ENCODE data around the gene BCAS1.

- TF ChIP-seq POLR2AphosphoS5 (IDR thresholded peaks at IDR 0.05; ENCODE audit: low read depth) (no peak), CTCF (IDR thresholded peaks at IDR 0.05; ENCODE audit: insufficient read depth, low read length) (no peak), REST (IDR thresholded peaks at IDR 0.05; ENCODE audit: insufficient replicate concordance, low read depth) (no peak)
Observed at GRCh38 chr20:53981130-53981529, 89.3 kb downstream of the BCAS1 start.
